Activated gamma-delta T cell (primary cell): ENCODE measurements around the gene MICAL3.
"Not testable (repeated sequence)": the region's sequence is repeated elsewhere in the genome, so short reads cannot be mapped to it uniquely, and the experiment has no call there.

Experiments
- DNase-seq: peaks from one replicate; lab custom pipeline; 2025; lab: John Stamatoyannopoulos, UW

Gene MICAL3

DNA sequence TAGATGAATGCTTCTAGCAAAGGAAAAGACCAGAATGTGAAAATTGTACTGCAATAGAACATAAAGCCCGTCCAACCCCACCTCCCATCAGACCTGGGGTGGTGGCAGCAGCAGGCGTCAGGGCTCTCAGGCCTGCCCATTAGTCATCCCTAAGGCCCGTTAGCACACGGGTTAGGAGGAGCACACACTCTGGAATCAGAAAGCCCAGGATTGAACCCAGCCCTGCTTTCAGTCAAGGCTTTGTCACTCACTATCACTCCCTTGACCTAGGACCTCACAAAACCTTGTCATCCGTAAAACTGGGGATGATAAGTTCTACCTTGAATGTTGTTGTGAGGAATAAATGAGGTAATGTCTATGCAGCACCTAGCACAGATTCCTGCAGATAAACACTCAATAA is 26.9 kb downstream of the MICAL3 start:
- no peak for DNase-seq

DNA sequence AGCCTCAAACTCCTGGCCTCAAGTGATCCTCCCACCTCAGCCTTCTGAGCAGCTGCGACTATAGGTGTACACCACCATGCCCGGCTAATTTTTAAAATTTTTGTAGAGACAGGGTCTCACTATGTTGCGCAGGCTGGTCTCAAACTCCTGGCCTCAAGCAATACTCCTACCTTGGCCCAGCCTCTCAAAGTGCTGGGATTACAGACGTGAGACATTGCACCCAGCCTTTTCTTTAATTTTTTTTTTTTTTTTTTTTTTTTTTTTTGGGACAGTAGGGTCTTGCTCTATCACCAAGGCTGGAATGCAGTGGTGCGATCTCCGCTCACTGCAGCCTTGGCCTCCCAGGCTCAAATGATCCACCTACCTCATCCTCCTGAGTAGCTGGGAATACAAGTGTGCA is 29.1 kb downstream of the MICAL3 start:
- DNase-seq, result not testable (repeated sequence)

DNA sequence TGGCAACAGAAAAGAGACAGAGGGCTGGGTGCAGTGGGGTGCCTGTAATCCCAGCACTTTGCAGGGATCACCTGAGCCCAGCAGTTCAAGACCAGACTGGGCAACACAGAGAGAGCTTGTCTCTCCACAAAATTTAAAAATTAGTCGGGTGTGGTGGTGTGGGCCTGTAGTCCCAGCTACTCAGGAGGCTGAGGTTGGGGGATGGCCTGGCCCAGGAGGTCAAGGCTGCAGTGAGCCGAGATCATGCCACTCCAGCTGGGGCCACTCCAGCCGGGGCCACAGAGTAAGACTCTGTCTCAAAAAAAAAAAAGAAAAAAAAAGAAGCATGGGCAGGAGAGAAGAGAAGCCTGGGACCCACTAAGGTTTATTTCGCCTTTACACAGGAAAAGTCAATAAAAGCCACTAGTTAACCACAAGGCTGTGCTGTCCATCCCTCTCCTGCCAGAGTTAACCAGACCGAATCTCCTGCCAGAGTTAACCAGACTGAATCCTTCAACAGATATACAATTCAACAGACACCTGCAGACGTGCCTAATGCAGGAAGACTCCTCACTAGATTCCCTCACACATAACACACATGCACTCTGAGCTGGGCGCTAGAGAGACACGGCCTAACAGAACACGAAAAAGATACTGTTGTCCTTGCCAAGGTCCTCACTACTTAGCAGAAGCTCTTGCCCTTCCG is 29.8 kb downstream of the MICAL3 start:
- DNase-seq, result no peak

- DNase-seq, result not testable (repeated sequence)
Observed at GRCh38 chr22:17992976-17993375, 31.4 kb downstream of the MICAL3 start.

DNA sequence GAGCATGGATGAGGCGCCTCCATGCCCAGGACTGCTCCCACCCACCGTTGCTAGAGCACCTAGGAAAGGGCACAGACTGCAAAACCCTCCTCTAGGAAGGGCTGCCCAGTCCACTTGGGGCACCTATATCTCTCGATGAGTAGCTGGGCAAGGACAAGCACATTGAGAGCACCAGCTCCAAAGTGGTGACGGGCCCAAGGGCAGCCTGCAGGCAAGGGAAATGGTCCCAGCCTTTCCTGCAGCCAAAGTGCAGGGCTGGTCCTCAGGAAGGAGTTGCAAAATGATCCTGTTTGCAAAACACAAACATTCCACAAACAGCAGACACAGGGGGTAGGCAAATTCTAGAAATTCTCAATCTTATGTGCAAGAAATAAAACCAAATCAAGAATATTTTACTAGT is 32.4 kb downstream of the MICAL3 start:
- DNase-seq, result not testable (repeated sequence)

DNA sequence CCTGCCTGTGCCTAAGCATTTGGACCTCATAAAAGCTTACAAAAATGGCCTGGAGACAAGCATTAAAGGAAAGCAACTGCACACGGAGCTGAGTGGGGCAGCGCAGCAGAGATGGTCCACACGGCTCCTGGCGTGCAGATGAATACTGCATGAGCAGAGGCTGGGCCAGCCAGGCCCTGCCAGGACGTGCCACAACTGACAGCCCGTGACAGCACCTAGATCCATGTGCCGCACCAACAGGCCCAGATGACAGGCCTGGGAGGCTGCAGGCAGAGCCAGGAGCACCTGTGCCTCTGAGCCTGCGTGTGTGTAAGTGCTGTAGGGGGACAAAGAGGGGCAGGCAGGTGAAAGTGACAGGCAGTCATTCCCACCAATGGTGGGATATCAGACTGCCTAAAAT is 33.4 kb downstream of the MICAL3 start:
- no peak for DNase-seq

- DNase-seq, result no peak
Observed at GRCh38 chr22:17990147-17990546, 34.2 kb downstream of the MICAL3 start.

DNA sequence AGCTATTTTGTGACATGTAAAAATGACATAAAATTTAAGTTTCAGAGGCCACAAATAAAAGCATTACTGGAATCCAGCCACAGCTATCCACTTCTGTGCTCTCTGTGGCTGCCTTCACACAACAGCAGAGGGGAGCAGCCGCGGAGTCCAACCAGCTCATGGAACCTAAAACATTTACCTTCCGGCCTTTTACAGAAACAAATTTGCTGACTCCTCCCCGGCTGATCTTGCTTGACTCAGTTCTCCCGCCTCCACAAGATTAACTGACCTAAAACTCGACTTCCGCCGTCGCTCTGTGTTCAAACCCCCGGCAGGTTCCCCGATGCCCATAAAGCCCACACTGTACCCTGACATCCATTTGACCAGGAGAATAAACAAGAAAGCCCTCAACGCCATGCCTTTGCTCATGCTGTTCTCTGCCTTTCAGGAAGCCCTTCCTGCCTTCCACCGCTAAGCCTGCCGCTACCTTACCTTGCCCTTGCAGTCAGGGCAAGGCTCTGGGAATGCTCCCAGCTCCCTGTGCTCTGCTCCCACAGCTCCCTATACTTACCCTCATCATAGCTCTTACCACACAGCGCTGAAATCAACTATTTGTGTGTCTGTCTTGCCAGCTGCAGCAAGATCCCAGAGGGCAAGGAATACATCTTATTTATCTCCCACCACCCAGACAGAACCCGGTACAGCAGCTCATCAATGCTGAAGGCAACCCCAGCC is 35.4 kb downstream of the MICAL3 start:
- no peak for DNase-seq

DNA sequence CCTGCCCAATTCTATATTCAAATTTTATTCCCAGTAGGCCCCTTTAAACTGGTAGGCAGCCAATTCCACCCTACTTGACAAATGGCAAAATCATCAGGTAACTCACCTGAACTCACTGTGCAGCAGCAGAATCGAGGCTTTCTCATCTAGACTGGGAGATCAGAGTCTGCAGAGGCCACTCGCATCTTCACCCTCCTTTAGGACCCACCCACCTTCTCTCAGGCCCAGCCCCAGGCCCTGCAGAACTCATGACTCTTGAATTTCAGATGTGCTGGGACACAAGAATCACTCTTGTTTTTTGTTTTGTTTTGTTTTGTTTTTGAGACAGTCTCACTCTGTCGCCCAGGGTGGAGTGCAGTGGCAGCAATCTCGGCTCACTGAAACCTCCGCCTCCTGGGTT is 38.8 kb downstream of the MICAL3 start:
- DNase-seq, result no peak

- DNase-seq, result not testable (repeated sequence)
Observed at GRCh38 chr22:17985071-17985470, 39.3 kb downstream of the MICAL3 start.

GRCh38 chr22:17984114-17984513 is 40.2 kb downstream of the MICAL3 start:
- DNase-seq, result no peak

DNA sequence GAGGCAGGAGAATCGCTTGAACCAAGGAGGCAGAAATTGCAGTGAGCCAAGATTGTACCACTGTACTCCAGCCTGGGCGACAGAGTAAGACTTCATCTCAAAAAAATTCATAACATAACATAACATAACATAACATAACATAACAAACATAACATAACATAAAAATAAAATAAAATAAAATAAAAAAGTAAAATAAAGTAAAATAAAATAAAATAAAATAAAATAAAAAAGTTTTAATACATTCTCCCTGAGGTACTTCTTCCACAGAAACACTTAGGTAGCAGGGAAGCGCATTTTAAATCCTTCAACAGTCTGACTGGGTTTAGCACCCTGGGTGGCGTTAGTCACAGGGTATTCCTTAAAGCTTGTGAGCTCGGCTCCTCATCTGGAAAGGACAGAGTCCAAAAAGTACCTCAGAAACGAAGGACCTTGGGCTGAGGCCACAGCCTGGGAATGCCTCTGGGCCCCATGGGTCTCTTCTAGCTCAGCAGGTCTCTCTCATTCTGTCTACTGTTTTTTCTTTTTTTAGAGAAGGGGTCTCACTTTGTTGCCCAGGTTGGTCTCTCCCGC is 41.7 kb downstream of the MICAL3 start:
- DNase-seq, result no peak

GRCh38 chr22:17981497-17981896 is 42.9 kb downstream of the MICAL3 start:
- DNase-seq, result no peak

DNA sequence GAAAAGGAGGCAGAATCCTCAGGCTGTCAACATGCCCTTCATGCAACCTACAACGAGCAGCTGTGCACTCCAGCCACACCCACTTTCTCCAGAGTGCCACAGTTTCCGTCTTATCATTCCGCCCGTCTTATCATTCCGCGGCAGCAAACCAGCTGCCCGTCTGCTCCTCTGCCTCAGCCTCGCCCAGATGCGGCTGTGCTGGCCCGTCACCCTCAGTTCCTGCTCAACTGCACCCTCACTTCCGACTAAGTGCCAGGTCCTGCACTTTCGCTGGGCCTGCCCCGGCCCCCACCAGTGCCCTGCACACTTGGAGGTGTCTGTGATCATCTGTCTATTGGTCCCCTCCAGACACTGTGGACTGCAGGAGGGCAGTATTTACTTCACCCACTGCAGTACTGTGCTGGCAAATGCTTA is 43.7 kb downstream of the MICAL3 start:
- DNase-seq, result no peak

GRCh38 chr22:17980015-17980590 is 44.3 kb downstream of the MICAL3 start:
- no peak for DNase-seq

GRCh38 chr22:17978027-17978426 is 46.3 kb downstream of the MICAL3 start:
- no peak for DNase-seq

- no peak for DNase-seq
Observed at GRCh38 chr22:17977371-17977770, 47.0 kb downstream of the MICAL3 start.

DNA sequence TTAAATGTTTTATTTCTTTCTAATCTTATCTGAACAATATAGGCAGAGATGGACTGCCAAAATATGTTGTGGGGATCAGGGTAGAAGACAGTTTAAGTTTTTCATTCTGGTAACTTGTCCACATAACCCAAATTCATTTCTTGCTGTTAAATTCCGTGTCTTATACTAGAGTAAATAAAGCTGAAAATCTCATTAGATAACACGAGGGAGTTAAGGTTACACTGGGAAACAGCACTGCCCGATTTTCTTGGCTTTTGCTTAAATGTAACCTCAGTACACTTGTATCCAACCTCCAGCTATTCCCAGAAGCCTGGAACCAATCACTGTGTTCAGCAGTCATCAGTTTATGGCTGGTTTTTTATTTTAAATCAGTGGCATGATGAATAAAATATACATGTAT is 48.2 kb downstream of the MICAL3 start:
- DNase-seq, result no peak

- DNase-seq, result no peak
Observed at GRCh38 chr22:17974703-17975372, 49.5 kb downstream of the MICAL3 start.

DNA sequence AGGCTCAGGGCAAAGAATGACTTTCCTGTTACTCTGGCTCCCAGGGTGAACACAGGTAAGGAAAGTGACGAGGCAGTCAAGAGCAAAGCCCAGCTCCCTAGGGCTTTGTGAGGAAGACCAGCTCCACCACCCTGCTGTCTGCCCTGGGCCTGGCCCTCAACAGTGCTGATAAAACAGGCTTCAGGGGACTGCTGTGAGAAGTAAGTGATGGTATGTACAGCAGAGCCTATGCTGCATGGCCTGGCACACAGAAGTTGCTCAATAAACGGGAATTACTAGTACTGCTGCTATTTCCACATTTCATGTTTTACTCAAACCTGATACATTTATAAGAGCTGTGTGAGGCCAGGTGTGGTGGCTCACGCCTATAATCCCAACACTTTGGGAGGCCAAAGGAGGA is 50.3 kb downstream of the MICAL3 start:
- DNase-seq, result no peak

GRCh38 chr22:17973217-17973616 is 51.1 kb downstream of the MICAL3 start:
- no peak for DNase-seq
